A673 (cell line): ENCODE data around the gene EPB41L3. TPM values are rescaled to one million over a fixed set of nuclear protein-coding genes. Genes with fewer than 3 reads are reported as not detected.

ENCODE experiments used
- BruUV-seq: library from RNA; stranded (reverse); fragments of 400-500 nt; replicated peaks from 2 replicates; lab custom pipeline; 2021; lab: Mats Ljungman, UMichigan
- CTCF ChIA-PET: fragments of 300-600 bp; sonication (Branson Sonifier 250); formaldehyde crosslinking; loops from one replicate; lab custom pipeline; 2022; ENCODE audit warnings: antibody characterized with exemption; lab: Charles Lee
- POLR2A ChIA-PET: fragments of 300-600 bp; sonication (Branson Sonifier 250); formaldehyde crosslinking; loops from one replicate; lab custom pipeline; 2022; ENCODE audit warnings: antibody characterized with exemption; ENCODE audit not compliant: low non-redundant PET; lab: Charles Lee
- DNase-seq: peaks from one replicate; pipeline ENCODE4 v3.0.0-alpha.2; 2015; ENCODE audit warnings: low spot score
- H3K27ac ChIP-seq: fragments of 200-600 bp; sonication (generic); 2 replicates; pipeline ENCODE4 v1.5.1; 2016; ENCODE audit warnings: mixed run types, low read depth, mild to moderate bottlenecking, mixed read lengths, antibody characterized with exemption, low read length; ENCODE audit not compliant: poor library complexity, severe bottlenecking
- H3K27me3 ChIP-seq: fragments of 200-600 bp; sonication (generic); replicated peaks from 2 replicates; pipeline ENCODE4 v1.6.1; 2017; ENCODE audit warnings: mixed run types, low read depth, mild to moderate bottlenecking, mixed read lengths, antibody characterized with exemption, low read length; ENCODE audit not compliant: insufficient read depth, poor library complexity
- H3K36me3 ChIP-seq: fragments of 200-600 bp; sonication (generic); 2 replicates; pipeline ENCODE4 v1.6.1; 2016; ENCODE audit warnings: mixed run types, mild to moderate bottlenecking, mixed read lengths, antibody characterized with exemption, low read length; ENCODE audit not compliant: insufficient read depth, poor library complexity, severe bottlenecking
- H3K4me1 ChIP-seq: fragments of 200-600 bp; sonication (generic); 2 replicates; pipeline ENCODE4 v1.6.1; 2017; ENCODE audit warnings: mixed run types, mild to moderate bottlenecking, mixed read lengths, antibody characterized with exemption, low read length; ENCODE audit not compliant: insufficient read depth, poor library complexity, severe bottlenecking
- H3K4me3 ChIP-seq: fragments of 200-600 bp; sonication (generic); 2 replicates; pipeline ENCODE4 v1.5.1; 2016; ENCODE audit warnings: low read depth, mixed run types, mild to moderate bottlenecking, mixed read lengths, low read length; ENCODE audit not compliant: poor library complexity, severe bottlenecking
- H3K9me3 ChIP-seq: fragments of 200-600 bp; sonication (generic); 2 replicates; pipeline ENCODE4 v1.6.1; 2016; ENCODE audit warnings: mixed run types, low read depth, mild to moderate bottlenecking, mixed read lengths, antibody characterized with exemption, low read length; ENCODE audit not compliant: poor library complexity, severe bottlenecking
- EZH2 ChIP-seq: fragments of 200-600 bp; sonication (generic); IDR thresholded peaks from 2 replicates; pipeline ENCODE4 v1.6.1; 2017; ENCODE audit warnings: borderline replicate concordance, low read depth, mild to moderate bottlenecking, mixed read lengths, antibody characterized with exemption, low read length; ENCODE audit not compliant: poor library complexity, severe bottlenecking
- intact Hi-C: fragments of 100-400 bp; cut with micrococcal nuclease; formaldehyde crosslinking; loops from one replicate; pipeline ENCODE4 v1.10.0; 2022; ENCODE audit not compliant: unreplicated experiment
- total RNA-seq: library from RNA; stranded (reverse); gene quantifications from 2 replicates; pipeline ENCODE4 v1.2.3, GENCODE V29; 2021
- TF ChIP-seq, protein P1 (sequence below): fragments of 300-800, 200-600 bp; sonication (generic); conservative IDR thresholded peaks from 2 replicates; pipeline ENCODE4 v1.5.1; 2017; ENCODE audit warnings: low read depth, mild to moderate bottlenecking, antibody characterized with exemption, low read length, moderate library complexity, mixed read lengths

EPB41L3 gene
- total RNA-seq, 1 experiment from 2014 or later: 0.86 TPM

- H3K4me1 ChIP-seq: no peaks in the 10 kb centered on the region
These were observed 27.0 kb downstream of the EPB41L3 start for GRCh38 chr18:5516841-5517240.

DNA sequence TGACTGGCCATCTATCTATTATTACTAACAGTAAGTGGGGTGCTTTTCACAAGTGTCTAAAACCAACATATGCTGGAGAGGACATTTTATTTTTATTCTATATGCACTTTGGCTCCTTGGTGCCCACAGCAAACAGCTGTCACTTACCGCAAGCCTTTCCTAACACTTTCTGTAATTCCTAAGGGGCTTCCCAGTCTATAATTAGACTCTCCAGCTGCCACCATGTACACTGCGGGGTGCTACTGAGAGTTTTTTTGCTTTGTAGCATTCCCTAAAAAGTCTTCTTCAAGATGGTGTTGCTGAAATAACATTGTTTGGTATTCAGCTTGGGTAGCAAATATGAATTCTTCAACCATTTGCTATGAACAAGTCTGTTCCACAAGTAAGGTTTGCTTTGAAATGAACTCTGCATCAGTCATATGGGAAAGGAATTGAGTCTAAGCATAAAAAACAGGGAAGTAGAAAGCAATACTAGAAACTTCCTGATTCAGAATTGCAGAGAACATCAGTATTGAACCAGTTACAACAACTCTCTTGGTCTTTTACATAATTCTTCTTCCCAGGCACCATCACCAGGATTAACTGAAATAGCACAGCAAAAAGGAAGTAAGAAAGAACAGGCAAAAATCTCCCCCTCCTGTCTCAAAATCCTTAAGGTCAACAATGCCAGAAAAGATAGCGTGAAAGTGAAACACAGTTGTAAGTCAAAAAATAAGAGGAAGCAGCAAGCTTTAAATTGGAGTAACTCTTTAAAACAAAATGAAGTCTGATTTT is 28.6 kb downstream of the EPB41L3 start:
- Histone ChIP-seq H3K27me3 (peaks cover 54% of the 10 kb centered on the region), H3K4me3 (no peak overlapping the region), H3K27ac (no peak overlapping the region), H3K4me1 (no peaks in the 10 kb centered on the region), H3K9me3 (no peaks in the 10 kb centered on the region), H3K36me3 (no peaks in the 10 kb centered on the region)
- no peak for TF ChIP-seq EZH2
- TF ChIP-seq, protein P1, sequence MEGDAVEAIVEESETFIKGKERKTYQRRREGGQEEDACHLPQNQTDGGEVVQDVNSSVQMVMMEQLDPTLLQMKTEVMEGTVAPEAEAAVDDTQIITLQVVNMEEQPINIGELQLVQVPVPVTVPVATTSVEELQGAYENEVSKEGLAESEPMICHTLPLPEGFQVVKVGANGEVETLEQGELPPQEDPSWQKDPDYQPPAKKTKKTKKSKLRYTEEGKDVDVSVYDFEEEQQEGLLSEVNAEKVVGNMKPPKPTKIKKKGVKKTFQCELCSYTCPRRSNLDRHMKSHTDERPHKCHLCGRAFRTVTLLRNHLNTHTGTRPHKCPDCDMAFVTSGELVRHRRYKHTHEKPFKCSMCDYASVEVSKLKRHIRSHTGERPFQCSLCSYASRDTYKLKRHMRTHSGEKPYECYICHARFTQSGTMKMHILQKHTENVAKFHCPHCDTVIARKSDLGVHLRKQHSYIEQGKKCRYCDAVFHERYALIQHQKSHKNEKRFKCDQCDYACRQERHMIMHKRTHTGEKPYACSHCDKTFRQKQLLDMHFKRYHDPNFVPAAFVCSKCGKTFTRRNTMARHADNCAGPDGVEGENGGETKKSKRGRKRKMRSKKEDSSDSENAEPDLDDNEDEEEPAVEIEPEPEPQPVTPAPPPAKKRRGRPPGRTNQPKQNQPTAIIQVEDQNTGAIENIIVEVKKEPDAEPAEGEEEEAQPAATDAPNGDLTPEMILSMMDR: no peak
- no peak for DNase-seq
- intact Hi-C loops: loop anchor here (5.0 kb wide), 1 partner anchor 53 kb away; no protein-coding TSS in a partner anchor
- CTCF ChIA-PET: no interaction called here
- no TSS peak for BruUV-seq
- POLR2A ChIA-PET: no interaction called here

More at GRCh38 chr18:5516841-5517240, 27.0 kb downstream of the EPB41L3 start:
- TF ChIP-seq, protein P1: no peak
- no peak for TF ChIP-seq EZH2
- BruUV-seq: no TSS peak
- DNase-seq: no peak
- Histone ChIP-seq H3K4me3 (no peak overlapping the region), H3K9me3 (no peaks in the 10 kb centered on the region), H3K27me3 (peaks cover 43% of the 10 kb centered on the region), H3K27ac (no peak overlapping the region), H3K36me3 (no peaks in the 10 kb centered on the region)
- POLR2A ChIA-PET: no interaction called here
- CTCF ChIA-PET: no interaction called here
- intact Hi-C loops: loop anchor here (5.0 kb wide), 1 partner anchor 55 kb away; no protein-coding TSS in a partner anchor

GRCh38 chr18:5513947-5514346 is 29.9 kb downstream of the EPB41L3 start:
- TF ChIP-seq EZH2: no peak
- TF ChIP-seq, protein P1: no peak
- no TSS peak for BruUV-seq
- intact Hi-C loops: no loop called here
- no peak for DNase-seq
- no peaks in the 10 kb centered on the region for H3K9me3 ChIP-seq
- H3K36me3 ChIP-seq: no peaks in the 10 kb centered on the region
- peaks cover 54% of the 10 kb centered on the region for H3K27me3 ChIP-seq
- H3K4me1 ChIP-seq: no peaks in the 10 kb centered on the region
- CTCF ChIA-PET: no interaction called here
- POLR2A ChIA-PET: no interaction called here
- no peak overlapping the region for H3K27ac ChIP-seq
- H3K4me3 ChIP-seq: no peak overlapping the region
